Activated CD8-positive, alpha-beta memory T cell treated with anti-CD3 and anti-CD28 coated beads, Interleukin-2, amount 50 U/mL, for 24 hours (primary cell): ENCODE measurements around the gene AADACL2.
"Not testable (repeated sequence)": the region's sequence is repeated elsewhere in the genome, so short reads cannot be mapped to it uniquely, and the experiment has no call there.

Experiments used
- DNase-seq: peaks from one replicate; pipeline ENCODE4 v3.0.0-alpha.2; 2020; ENCODE audit errors: extremely low read depth

The AADACL2 gene

DNA sequence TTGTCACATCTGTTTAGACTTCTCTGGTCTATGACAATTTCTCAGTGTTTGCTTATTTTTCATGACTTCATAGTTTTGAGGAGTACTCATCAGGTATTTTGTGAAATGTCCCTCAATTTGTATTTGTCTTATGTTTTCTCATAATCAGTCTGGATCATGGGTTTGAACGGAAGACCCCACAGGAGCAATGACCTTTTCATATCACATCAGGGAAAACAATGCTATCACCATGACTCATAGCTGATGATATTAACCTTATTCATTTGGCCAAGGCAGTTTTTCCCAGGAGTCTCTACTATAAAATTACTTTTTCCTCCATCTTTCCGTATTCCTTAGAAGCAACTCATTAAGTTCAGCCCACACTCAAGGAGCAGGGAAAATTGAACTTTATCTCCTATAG is 32.7 kb downstream of the AADACL2 start:
- no peak for DNase-seq

DNA sequence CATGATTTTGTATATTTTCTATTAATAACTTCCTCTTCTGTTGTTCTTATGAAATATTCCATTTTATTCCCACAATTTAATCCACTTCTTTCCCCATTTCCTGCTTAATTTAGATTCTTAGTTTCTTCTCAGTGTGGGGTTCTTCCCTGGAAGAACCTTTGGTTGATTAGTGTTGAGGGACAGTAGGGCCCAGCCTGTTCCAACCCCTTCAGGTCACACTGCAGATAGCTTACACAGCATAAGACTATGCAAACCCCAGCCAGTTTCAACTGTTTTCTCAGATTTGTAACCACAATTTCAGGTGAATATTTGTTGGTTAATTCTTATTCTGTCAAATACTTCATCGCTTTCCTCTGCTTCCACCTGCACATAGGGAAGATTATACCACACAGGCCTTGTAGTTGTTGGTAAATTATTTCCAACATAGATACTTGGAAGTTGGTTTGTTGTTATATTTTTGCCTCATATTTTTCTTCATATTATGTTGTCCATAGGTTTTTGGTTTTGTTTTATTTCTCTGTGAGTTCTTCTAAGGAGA is 34.7 kb downstream of the AADACL2 start:
- no peak for DNase-seq

DNA sequence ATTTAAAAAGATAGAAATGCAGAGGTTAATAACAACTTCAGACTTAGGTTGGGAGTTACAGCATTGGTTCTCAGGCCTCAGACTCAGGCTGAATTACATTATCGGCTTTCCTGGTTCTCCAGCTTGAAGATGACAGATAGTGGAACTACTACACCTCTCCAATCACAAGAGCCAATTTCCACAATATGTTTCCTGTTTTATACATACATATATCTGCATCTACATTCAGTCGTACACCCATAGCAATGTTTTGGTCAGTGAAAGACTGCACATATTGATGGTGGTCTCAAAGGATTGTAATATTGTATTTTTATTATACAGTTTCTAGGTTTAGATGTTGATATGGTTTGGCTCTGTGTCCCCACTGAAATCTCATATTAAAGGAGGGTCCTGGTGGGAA is 35.4 kb downstream of the AADACL2 start:
- no peak for DNase-seq

DNA sequence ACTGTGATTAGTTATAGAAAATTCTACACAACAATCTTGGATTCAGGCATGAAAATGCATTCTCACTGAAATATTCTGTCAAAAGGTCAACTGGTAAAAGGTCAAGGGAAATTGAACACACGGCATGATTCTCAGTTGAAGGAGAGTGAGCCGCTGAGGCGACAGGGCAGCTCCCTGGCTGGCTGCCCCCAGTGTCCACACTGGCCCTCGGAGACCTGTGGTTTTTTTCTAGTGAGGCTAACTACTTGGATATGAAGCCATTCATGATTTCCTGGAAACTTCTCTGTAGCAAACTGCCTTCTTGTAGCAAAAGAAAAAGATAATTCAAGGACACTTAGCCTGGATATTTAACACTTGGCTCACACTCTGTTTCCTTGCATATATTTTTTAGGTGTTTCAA is 37.2 kb downstream of the AADACL2 start:
- DNase-seq: no peak

DNA sequence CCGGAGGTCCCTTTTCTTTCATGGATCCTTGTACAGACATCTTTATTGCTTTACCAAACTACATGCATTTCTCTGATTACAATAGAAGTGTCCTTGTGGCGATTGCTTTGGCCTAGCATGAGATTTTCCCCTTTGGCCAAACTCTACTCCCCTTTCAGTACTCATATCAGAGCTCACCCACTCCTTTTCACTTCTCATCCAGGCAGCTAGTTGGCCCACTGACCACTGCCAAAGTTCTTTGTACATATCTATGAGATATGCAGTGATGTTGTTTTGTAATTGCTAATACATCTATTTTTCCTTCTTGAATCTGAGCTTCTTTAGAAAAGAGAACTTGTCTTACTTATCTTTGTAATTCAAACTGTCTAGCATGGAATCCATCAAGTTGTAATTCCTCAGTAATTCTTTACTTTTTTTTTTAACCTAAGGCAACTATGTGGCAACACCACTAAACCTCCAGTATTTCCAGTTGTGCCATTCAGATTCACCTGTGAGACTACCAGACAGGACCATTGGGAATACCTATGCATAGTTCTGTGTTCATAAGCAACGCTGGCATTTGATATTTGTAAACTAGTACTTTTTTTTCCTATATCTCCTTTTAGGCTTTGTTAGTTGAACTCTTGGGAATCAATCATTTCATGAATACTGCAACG is 39.2 kb downstream of the AADACL2 start:
- DNase-seq: no peak

DNA sequence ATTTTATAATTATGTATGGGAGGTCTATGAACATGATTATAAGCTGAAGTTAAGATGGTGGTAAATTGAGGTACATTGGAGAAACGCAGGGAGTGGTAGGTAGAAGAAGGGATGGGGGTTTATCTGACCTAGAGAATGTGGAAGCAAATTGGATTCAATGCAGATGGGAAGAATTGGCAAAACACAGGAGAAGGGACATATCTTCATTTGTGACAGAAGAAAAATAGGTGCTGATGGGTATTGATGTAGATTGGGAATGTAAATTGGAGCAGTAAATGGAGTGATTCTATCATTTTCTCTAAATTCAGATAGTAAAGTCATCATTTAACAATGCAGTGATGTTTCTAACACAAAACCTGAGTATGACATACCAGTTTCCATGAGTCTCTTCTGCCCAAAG is 40.5 kb downstream of the AADACL2 start:
- no peak for DNase-seq

DNA sequence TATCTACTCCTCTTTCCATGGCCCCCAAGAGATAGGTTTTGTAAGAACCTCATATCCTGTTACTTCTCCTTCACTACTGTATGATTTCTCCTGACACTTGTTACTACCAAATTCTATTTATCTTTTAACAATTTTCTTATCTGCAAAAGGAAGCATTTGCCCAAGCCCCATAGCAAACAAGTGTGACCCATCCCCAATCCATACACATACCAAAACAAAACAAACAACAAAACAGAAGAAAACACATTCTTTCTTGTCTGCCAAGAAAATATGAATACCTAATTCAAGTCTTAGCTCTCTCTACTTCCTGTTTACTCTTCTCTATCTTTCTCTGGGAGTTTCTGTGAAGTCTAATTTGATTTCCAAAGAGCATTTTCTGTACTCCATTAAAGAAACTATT is 41.2 kb downstream of the AADACL2 start:
- DNase-seq: no peak

DNA sequence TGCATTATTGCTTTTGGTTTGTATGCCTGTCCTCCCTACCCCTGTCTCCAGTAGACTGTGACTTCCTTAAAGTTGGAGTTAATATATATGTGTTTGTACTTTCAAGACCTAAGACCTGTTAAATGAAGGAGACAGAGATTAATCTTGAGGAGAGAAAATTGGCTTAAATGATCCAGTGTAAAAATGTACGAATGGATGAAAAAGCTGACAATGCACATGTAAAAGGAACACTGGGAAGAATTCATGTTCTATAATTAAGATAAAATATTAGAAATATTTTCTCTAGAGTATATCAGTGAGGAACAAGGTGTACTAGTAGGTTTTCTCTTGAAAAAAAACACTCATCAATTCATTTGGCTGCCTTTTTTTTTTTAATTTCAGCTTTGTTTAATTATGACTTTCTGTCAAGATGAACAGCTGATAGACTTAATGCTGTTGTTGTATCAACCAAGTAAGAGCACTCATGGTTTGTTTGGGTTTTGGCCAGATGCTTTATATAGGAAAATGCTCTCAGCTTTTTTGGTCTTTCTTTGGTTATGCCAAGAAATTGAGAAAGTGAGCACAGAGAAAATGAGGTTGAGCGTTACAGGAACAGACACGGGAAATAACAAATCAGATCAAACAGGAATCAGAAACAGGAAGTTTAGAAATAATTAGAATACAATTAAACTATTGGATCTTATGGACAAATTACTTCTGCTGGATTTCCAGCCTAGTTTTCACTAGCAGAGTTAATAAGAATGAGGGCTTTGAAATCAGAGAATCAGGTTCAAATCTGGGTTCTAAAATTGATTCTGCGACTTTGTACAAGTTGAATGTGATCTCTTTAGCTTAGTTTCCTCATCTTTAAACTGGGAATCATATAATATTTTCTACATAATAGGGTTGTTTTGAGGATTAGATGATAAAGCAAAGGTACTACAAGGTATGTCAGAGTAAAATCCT is 41.9 kb downstream of the AADACL2 start:
- no peak for DNase-seq

- no peak for DNase-seq
Measured at GRCh38 chr3:151776259-151776740, 42.6 kb downstream of the AADACL2 start.

GRCh38 chr3:151777880-151778279 is 44.2 kb downstream of the AADACL2 start:
- no peak for DNase-seq

GRCh38 chr3:151787626-151788025 is 53.9 kb downstream of the AADACL2 start:
- DNase-seq: no peak

- no peak for DNase-seq
Measured at GRCh38 chr3:151788401-151788800, 54.7 kb downstream of the AADACL2 start.

GRCh38 chr3:151789853-151790463 is 56.2 kb downstream of the AADACL2 start:
- DNase-seq: no peak

DNA sequence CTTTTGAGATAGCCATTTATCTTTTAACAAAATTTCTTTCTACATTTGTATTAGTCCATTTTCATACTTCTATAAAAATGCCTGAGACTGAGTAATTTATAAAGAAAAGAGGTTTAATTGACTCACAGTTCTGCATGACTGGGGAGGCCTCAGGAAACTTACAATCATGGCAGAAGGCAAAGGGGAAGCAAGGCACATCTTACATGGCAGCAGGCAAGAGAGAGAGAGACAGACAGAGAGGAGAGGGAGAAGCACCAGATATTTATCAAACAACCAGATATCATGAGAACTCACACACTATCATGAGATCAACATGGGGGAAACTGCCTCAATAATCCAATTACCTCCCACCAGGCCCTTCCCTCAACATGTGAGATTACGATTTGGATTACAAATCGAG is 57.0 kb downstream of the AADACL2 start:
- DNase-seq: not testable (repeated sequence)

DNA sequence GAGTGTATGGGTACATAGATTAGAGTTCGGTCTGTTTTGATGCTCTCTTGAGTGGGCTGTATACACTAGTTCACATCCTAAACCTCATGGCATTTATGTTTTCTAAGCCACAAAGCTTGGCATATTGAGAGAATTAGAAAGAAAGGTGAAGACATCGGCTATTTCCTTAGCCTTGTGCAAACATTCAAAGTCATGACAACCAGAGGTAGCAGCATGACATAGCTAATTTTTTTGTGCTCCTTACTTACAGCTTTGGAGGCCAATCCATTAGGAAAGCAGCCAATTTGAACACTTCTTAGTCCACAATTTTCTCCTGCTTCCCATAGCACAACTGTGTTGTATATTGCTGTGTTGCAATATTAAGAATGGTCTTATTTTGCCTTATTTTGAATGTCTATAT is 58.7 kb downstream of the AADACL2 start:
- no peak for DNase-seq

DNA sequence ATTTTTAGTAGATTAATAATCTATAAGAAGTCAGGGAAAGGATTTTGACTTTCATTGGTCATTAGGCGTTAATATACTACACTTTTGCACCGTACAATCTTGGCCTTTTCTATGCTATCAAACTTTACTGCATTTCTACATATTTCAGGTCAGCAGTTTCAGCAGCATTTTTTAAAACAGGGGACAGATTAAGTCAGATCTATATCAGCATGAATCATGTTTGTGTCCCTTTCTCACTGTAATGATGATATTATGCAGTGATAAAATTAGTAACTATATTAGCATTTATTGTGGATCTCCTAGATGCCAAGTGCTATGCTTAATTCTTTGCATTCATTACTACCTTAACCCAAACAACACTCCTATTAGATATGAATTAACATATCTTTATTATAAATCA is 59.9 kb downstream of the AADACL2 start:
- no peak for DNase-seq

- DNase-seq: no peak
Measured at GRCh38 chr3:151794080-151794479, 60.4 kb downstream of the AADACL2 start.

GRCh38 chr3:151795276-151795675 is 61.5 kb downstream of the AADACL2 start:
- no peak for DNase-seq

DNA sequence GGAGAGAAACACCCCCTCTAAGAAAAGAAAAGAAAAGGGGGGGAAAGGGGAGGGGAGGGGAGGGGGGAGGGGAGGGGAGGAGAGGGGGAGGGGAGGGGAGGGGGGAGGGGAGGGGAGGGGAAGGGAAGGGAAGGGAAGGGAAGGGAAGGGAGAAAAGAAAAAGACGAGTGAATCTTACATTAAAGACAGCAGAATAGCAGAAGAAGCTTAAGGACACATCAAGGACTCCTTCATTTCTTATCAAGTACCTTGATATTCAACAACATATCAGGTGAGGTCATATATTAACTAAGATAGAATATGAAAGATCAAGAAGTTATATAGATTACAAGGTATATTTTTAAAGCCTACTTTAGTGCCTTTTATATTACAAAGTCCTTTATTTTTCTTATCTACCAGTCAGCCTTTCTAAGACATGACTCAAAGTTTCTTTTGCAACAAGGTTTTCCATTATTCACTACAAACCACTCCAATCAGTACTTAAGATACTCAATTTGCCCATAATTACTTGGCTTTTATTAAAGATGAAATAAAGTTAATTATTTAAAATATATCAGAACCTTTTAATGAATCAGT is 62.5 kb downstream of the AADACL2 start:
- DNase-seq: no peak

DNA sequence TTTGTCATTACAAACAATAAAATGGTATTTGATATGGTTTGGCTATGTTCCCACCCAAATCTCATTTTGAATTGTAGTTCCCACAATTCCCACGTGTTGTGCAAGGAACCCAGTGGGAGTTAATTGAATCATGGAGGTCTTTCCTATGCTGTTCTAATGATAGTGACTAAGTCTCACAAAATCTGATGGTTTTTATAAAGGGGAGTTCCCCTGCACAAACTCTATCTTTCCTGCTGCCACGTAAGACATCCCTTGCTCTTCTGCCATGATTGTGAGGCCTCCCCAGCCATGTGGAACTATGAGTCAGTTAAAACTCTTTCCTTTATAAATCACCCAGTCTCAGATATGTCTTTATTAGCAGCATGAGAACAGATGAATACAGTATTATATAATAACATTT is 64.7 kb downstream of the AADACL2 start:
- DNase-seq: no peak

GRCh38 chr3:151800431-151800830 is 66.7 kb downstream of the AADACL2 start:
- DNase-seq: no peak

- DNase-seq: no peak
Measured at GRCh38 chr3:151804267-151804666, 70.5 kb downstream of the AADACL2 start.
